ENCODE results near the gene ALG8.
"Not testable (repeated sequence)": the region's sequence is repeated elsewhere in the genome, so short reads cannot be mapped to it uniquely, and the experiment has no call there.

The ALG8 gene

GRCh38 chr11:78139422-78140391 is at the start of gene ALG8:
Gene ALG8, minus strand, starts transcription at chr11:78139626. Its CDS starts 38 bp downstream, at chr11:78139588.
- DNase-seq (ENCODE audit: low spot score), result peak; percentile 99

GRCh38 chr11:78188286-78189173 is 49.1 kb upstream of the ALG8 start, which contains the start of the genes KCTD21 and USP35:
Gene KCTD21, minus strand, starts transcription at chr11:78188626. Its CDS starts 14,072 bp downstream, at chr11:78174554.
Gene USP35, plus strand, starts transcription at chr11:78188919. Its CDS starts 7,327 bp downstream, at chr11:78196246.
- DNase-seq (ENCODE audit: low spot score), result peak; percentile 99

GRCh38 chr11:78187366-78188285 is 48.2 kb upstream of the ALG8 start:
- no peak for DNase-seq (ENCODE audit: low spot score)

GRCh38 chr11:78181185-78181584 is 41.8 kb upstream of the ALG8 start:
- no peak for DNase-seq (ENCODE audit: low spot score)

GRCh38 chr11:78180751-78181150 is 41.3 kb upstream of the ALG8 start:
- no peak for DNase-seq (ENCODE audit: low spot score)

GRCh38 chr11:78179459-78180071 is 40.1 kb upstream of the ALG8 start:
- no peak for DNase-seq (ENCODE audit: low spot score)

- no peak for DNase-seq (ENCODE audit: low spot score)
Observed at GRCh38 chr11:78177216-78177615, 37.8 kb upstream of the ALG8 start.

GRCh38 chr11:78176605-78177141 is 37.2 kb upstream of the ALG8 start:
- no peak for DNase-seq (ENCODE audit: low spot score)

GRCh38 chr11:78175862-78176261 is 36.4 kb upstream of the ALG8 start:
- DNase-seq (ENCODE audit: low spot score), result not testable (repeated sequence)

GRCh38 chr11:78171951-78172350 is 32.5 kb upstream of the ALG8 start:
- no peak for DNase-seq (ENCODE audit: low spot score)

GRCh38 chr11:78170874-78171549 is 31.6 kb upstream of the ALG8 start:
- no peak for DNase-seq (ENCODE audit: low spot score)

GRCh38 chr11:78170413-78170812 is 31.0 kb upstream of the ALG8 start:
- no peak for DNase-seq (ENCODE audit: low spot score)

GRCh38 chr11:78168539-78169477 is 29.4 kb upstream of the ALG8 start:
- no peak for DNase-seq (ENCODE audit: low spot score)

GRCh38 chr11:78166855-78167469 is 27.5 kb upstream of the ALG8 start:
- no peak for DNase-seq (ENCODE audit: low spot score)

GRCh38 chr11:78164471-78164870 is 25.0 kb upstream of the ALG8 start:
- no peak for DNase-seq (ENCODE audit: low spot score)

GRCh38 chr11:78163828-78164227 is 24.4 kb upstream of the ALG8 start:
- no peak for DNase-seq (ENCODE audit: low spot score)

GRCh38 chr11:78161962-78162371 is 22.5 kb upstream of the ALG8 start:
- DNase-seq (ENCODE audit: low spot score), result no peak

- no peak for DNase-seq (ENCODE audit: low spot score)
Observed at GRCh38 chr11:78161346-78161745, 21.9 kb upstream of the ALG8 start.
